ENCODE results near the gene PPP2CA. TPM values are rescaled to one million over a fixed set of nuclear protein-coding genes. Genes with fewer than 3 reads are reported as not detected.

PPP2CA gene
- total and polyA plus RNA-seq, 2 of the 13 experiments (the other 11 are each of a cell fraction or from before 2014, with no cell fraction given), result 82.4 to 171 TPM

- TF ChIP-seq ZNF407 (CRISPR knock-in tag; IDR thresholded peaks at IDR 0.05; ENCODE audit: not compliant biosample characterization) (no peak), NR1H2 (CRISPR knock-in tag; IDR thresholded peaks at IDR 0.05; ENCODE audit: borderline replicate concordance, low read depth) (peak; percentile 90; the same call in 1 of the 2 replicates), ZNF720 (CRISPR knock-in tag; IDR thresholded peaks at IDR 0.05) (no peak), ZZZ3 (CRISPR knock-in tag; IDR thresholded peaks at IDR 0.05; ENCODE audit: borderline replicate concordance) (no peak; the same call in 1 of the 2 replicates), AKAP8 (CRISPR knock-in tag; IDR thresholded peaks at IDR 0.05) (no peak), KDM1A (CRISPR knock-in tag; IDR thresholded peaks at IDR 0.05) (no peak), ZNF639 (CRISPR knock-in tag; conservative IDR thresholded peaks at IDR 0.05) (peak; percentile 86), ZNF350 (CRISPR knock-in tag; IDR thresholded peaks at IDR 0.05; ENCODE audit: borderline replicate concordance, low read depth) (peak; percentile 83; the same call in 1 of the 2 replicates), ZC3H13 (CRISPR knock-in tag; IDR thresholded peaks at IDR 0.05) (no peak; the same call in 1 of the 2 replicates), MLLT10 (CRISPR knock-in tag; IDR thresholded peaks at IDR 0.05) (no peak), CTCF (CRISPR knock-in tag; IDR thresholded peaks at IDR 0.05) (peak; percentile 33), KLF13 (CRISPR knock-in tag; IDR thresholded peaks at IDR 0.05) (peak; percentile 65; the same call in 1 of the 2 replicates), HOXA7 (CRISPR knock-in tag; IDR thresholded peaks at IDR 0.05) (no peak), CSRNP1 (CRISPR knock-in tag; IDR thresholded peaks at IDR 0.05) (peak; percentile 96)
Observed at GRCh38 chr5:134176511-134177368, 49.1 kb downstream of the PPP2CA start, which contains the start of gene SKP1 (continued).

All from HepG2 (cell line).